GM18519 (cell line): ENCODE data around the gene ARFIP2.

ENCODE experiments used
- ATAC-seq: cut with Tn5 transposase; IDR thresholded peaks from one replicate; pipeline ENCODE4 v1.9.1; 2021; ENCODE audit warnings: mild to moderate bottlenecking, moderate library complexity; ENCODE audit not compliant: unreplicated experiment, low FRiP score

ARFIP2 gene

DNA sequence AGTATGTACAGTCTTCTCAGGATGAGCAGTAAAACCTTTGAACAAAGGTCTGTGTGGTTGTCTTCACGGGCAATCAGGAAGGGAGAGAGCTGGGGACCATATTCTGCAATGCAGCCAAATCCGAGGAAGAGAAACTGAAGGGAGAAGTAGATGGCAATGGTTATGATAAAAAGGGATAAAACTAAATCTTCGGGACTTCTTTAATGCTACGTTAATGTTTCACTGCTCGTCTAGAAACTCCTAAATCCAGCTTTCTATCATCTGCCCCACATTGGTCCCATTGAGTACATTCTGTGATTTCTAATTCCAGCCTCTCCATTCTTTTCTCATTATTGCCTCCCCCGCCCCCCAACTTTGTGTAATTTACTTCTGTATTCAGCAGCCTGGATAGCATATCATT lies 1.9 kb upstream of the ARFIP2 start:
- no peak for ATAC-seq

- ATAC-seq = no peak
Measured at GRCh38 chr11:6482441-6482840, 1.3 kb upstream of the ARFIP2 start.

GRCh38 chr11:6481924-6482275 lies 769 bp upstream of the ARFIP2 start:
- ATAC-seq = no peak

DNA sequence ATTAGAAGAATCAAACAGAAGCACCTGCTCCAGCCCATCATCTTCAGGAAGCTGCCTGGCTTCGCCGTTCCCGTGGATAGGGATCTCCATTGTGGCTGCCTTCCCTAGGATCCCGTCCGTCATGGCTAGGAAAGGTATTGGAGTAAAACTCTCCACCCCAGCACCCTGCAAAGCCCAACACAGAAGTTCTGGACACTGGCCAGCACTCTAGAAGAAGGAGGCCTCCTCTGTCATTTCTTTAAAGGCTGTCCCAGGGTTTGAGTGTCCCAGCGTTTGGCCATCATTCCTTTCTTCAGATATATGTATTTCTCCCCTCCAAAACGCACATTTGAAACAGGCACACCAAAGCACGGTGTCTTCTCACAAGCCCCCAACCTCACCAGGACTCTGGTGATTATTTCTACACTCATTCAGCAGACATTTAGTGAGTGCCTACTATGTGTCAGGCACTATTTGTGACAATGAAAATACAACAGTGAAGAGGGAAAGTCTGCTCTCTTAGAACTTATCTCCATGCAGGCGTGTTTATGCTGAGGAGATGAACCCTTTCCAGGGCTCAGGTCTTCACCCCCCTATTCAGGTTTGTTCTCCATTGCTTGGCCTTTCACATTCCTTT lies 724 bp downstream of the ARFIP2 start:
- no peak for ATAC-seq

- no peak for ATAC-seq
Measured at GRCh38 chr11:6476571-6476970, 4.6 kb downstream of the ARFIP2 start.

DNA sequence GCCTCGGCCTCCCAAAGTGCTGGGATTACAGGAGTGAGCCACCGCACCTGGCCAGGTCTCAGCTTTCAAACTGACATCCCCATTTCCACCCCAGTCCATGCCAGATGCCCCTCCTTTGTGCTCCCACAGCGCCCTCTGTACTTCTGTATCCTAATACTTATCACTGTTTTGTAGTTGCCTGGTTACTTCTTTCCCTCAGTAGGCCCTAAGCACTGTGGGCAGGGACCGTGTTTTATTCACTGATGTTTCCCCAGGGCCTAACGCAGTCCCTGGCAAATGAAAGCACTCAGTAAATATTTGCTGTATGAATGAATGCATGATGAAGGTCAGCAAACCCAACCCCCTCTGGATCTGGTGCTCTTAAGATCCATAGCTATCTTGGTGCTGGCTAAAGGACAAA lies 5.2 kb downstream of the ARFIP2 start:
- ATAC-seq = no peak

- no peak for ATAC-seq
Measured at GRCh38 chr11:6474806-6475500, 6.2 kb downstream of the ARFIP2 start.

DNA sequence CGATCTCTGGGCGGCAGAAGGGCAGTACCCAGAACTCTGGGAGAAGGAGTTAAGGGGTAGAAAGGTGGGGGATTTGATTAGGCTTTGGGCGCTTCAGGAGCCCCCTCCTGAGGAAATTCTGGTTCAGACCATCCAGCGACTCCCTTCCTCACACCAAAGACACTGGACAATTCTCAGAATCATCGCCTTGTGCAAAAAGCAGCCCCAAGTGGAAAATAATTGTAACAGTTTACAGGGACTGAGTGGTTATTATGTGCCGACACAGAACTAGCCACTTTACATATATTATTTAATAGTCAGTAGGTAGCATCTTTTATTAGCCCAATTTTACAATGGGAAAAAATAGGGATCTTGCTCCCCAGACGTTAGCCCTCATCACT lies 6.7 kb downstream of the ARFIP2 start:
- no peak for ATAC-seq

GRCh38 chr11:6473451-6474412 lies 7.4 kb downstream of the ARFIP2 start, which contains the start of gene TRIM3:
TSS of gene TRIM3 (minus strand) at chr11:6473941. CDS start at chr11:6465695, 8,246 bp downstream.
- no peak for ATAC-seq

- ATAC-seq = no peak
Measured at GRCh38 chr11:6472934-6473333, 8.2 kb downstream of the ARFIP2 start.

GRCh38 chr11:6469599-6469998 lies 11.5 kb downstream of the ARFIP2 start:
- ATAC-seq = no peak

DNA sequence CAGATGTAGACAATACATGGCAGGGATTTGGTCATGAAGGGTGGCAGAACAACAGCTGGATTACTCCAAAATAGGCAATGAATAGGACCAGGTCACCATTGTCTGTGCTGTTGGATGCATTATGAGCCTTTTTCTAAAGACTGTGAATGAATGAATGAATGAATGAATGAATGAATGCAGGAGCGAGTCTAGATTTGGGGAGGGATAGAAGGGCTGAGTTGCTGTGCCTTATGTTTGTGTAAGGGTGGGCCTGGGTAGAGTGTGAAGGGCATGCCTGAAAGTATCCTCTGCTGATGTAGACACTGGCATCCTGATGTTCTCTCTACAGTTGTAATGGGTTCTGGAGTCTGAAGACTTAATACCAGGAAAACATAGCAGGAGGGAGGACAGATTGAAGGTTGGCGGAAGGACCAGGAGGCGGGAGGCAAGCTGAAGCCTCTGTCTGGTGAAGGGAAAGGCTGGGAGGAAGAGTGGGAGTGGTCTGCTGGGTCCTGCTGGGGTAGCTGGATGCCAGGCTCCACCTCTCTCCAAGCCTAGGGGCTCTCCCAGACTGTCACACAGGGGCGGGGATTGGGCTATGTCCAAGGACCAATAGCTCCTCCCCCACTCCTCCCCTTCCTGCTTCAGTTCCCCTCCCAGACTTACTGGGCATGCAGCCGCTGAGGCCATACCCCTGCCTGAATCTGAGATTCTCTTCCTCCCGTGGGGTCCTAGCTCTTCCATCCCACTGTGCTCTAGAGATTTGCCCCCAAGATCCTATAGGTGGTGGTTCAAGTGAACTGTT lies 12.2 kb downstream of the ARFIP2 start:
- ATAC-seq = peak; percentile 81

GRCh38 chr11:6459099-6459450 lies 22.1 kb downstream of the ARFIP2 start:
- no peak for ATAC-seq

DNA sequence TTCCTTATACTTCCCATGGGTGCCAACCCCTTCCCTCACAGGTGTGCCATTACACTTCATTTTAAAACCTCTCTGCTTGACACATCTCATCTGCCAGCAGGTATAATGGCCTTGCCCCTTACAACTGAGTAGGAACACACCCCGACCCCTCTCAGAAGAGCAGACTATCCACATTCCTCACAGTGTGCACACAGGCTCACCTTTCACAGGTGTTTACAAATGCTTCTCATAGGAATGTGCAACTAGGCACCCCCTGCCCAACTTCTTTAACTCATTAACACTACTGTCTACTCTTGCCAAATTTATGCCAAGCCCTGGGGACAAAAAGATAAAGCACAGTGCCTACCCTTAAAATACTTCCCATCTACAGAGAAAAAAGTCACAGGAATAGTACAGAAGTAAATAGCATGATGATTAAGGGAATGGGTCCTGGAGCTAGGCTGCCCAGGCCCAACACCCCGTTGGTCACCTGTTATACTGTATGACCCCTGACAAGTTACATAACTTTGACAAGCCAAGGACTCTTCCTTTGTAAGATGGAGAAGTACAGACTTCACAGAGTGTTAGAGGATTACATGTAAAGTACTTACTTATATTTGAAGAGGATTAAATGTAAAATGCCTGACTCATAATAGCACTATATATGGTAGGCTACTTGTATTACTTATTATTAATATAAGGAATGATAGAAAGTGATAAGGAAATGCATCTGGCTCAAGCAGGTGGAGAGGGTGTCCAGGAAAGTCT lies 22.6 kb downstream of the ARFIP2 start:
- no peak for ATAC-seq

DNA sequence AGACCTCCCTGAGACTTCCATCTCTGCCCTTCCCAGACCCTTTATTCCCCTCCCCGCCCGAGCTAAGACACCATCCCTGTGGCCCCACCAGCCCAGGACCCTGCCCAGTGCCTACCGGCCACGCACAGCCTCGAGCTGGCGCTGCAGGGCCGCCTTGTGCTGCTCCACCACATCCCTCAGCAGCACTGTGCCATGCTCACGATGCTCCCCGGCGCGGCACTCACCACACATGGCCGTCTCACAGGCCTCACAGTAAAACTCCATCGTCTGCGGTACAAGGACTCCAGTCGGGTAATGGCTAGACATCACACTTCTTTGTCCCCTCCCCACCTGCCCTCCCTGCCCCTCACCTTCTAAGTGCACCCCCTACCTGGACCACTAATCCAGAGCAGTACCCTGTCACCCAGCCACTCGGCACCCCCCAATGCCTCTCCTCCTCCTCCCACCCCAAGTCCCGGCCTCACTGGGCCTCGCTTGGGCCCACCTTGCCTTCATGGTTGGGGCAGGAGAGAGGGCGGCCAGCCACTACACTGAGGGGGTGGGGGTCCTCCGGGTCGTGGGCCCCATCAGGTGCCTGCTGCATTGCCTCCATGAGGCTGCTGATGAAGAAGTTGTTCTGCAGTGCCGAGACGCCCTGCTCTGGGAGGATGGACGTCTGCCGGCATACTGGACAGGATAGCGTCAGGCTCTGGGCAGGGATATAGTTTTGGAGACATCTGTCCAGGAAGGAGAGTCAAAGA lies 23.4 kb downstream of the ARFIP2 start:
- ATAC-seq = no peak

- no peak for ATAC-seq
Measured at GRCh38 chr11:6456361-6457073, 24.6 kb downstream of the ARFIP2 start.

- ATAC-seq = no peak
Measured at GRCh38 chr11:6455070-6455469, 26.1 kb downstream of the ARFIP2 start.

DNA sequence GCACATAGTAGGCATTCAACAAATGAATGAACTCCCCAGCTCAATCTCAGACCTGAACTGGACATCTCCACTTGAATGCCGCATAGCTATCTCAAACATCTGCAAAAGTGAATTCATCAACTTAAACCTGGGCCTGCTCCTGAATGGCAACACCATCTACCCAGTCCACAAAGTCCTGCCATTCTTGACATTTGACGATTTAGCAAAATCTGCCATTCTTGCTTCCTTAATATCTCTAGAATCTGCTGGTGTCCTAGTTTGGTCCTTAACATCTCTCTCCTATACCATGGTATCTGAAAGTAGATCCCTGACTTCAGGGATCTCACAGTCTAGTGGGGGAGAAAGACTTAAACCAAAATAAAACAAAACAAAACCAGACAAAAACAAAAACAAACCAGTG lies 28.0 kb downstream of the ARFIP2 start:
- ATAC-seq = no peak

DNA sequence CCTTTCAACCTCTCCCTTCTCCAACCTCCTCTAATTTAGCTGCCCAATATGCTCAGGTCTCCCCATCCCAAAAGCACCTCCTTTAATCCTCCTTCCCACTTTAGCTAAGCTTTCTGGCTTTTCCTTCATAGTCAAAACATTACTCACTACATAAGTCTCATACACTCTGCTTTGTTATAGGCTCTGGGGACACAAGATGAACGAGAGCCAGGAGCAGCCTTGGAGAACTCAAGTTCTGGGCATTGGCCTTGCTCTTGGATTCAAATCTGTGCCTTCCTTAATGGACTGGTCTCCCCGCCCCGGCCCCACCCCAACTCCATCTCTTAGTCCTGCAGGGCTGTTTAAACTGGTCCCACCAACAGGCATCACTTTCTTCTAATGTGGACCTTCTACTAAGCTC lies 28.9 kb downstream of the ARFIP2 start:
- ATAC-seq = no peak
